Smooth muscle cell (in vitro differentiated cells): Measurements from ENCODE around the gene DYNLT4. TPM values are rescaled to one million over a fixed set of nuclear protein-coding genes. Genes with fewer than 3 reads are reported as not detected.
A peak's percentile ranks its signal among the peaks of the same experiment; 100 is the strongest.

ENCODE experiments used
- DNase-seq: peaks from one replicate; lab custom pipeline; 2025; ENCODE audit not compliant: unreplicated experiment; lab: John Stamatoyannopoulos, UW
- H2AFZ ChIP-seq: fragments of 200-600 bp; sonication (generic); 2 replicates; pipeline ENCODE4 v1.6.0; 2016; ENCODE audit warnings: antibody characterized with exemption, low read depth, mild to moderate bottlenecking
- H3F3A ChIP-seq: fragments of 200-600 bp; sonication (generic); 2 replicates; pipeline ENCODE4 v1.6.0; 2017; ENCODE audit warnings: antibody characterized with exemption, low read depth
- H3K27ac ChIP-seq: fragments of 200-600 bp; sonication (generic); 2 replicates; pipeline ENCODE4 v1.5.1; 2016; ENCODE audit warnings: low read depth, mild to moderate bottlenecking
- H3K27me3 ChIP-seq: fragments of 200-600 bp; sonication (generic); 2 replicates; pipeline ENCODE4 v1.6.1; 2016; ENCODE audit warnings: low read depth, mild to moderate bottlenecking
- H3K36me3 ChIP-seq: fragments of 200-600 bp; sonication (generic); 2 replicates; pipeline ENCODE4 v1.5.1; 2016; ENCODE audit warnings: low read depth
- H3K4me1 ChIP-seq: fragments of 200-600 bp; sonication (generic); 2 replicates; pipeline ENCODE4 v1.5.1; 2016; ENCODE audit warnings: low read depth
- H3K4me2 ChIP-seq: fragments of 200-600 bp; sonication (generic); 2 replicates; pipeline ENCODE4 v1.6.0; 2016; ENCODE audit warnings: mild to moderate bottlenecking
- H3K4me3 ChIP-seq: fragments of 200-600 bp; sonication (generic); 2 replicates; pipeline ENCODE4 v1.5.1; 2016; ENCODE audit warnings: mild to moderate bottlenecking
- H3K79me2 ChIP-seq: fragments of 200-600 bp; sonication (generic); 2 replicates; pipeline ENCODE4 v1.6.0; 2016; ENCODE audit warnings: low read depth, mild to moderate bottlenecking
- H3K9ac ChIP-seq: fragments of 200-600 bp; sonication (generic); 2 replicates; pipeline ENCODE4 v1.6.0; 2016; ENCODE audit warnings: low read depth
- H3K9me3 ChIP-seq: fragments of 200-600 bp; sonication (generic); replicated peaks from 2 replicates; pipeline ENCODE4 v1.5.1; 2016; ENCODE audit warnings: low read depth
- H4K20me1 ChIP-seq: fragments of 200-600 bp; sonication (generic); 2 replicates; pipeline ENCODE4 v1.6.0; 2016; ENCODE audit warnings: low read depth
- WGBS: methylation state at CpG from one replicate; pipeline ENCODE4 v1.1.7; 2016; ENCODE audit warnings: low lambda C conversion rate; 5-methylcytosine and 5-hydroxymethylcytosine counted together
- polyA plus RNA-seq: library from polyadenylated mRNA; unstranded; fragments of >200 nt; fragmentation: Nextera tagmentation; extraction: Ambion mirVana; gene quantifications from 2 replicates; pipeline ENCODE4 v1.2.1, GENCODE V29; 2016
- total RNA-seq: library from RNA; depleted of rRNA; stranded (reverse); fragments of >200 nt; gene quantifications from 2 replicates; pipeline ENCODE4 v1.2.3, GENCODE V29; 2014
- TF ChIP-seq, protein P1 (sequence below): fragments of 200-600 bp; sonication (generic); IDR thresholded peaks from 2 replicates; pipeline ENCODE4 v1.5.1; 2017; ENCODE audit warnings: borderline replicate concordance, mild to moderate bottlenecking, antibody characterized with exemption; ENCODE audit not compliant: insufficient read depth, poor library complexity, severe bottlenecking

Gene DYNLT4
- 1.1 and 2.0 TPM in 2 replicates for total RNA-seq
- polyA plus RNA-seq: 1.6 and 5.8 TPM in 2 replicates

DNA sequence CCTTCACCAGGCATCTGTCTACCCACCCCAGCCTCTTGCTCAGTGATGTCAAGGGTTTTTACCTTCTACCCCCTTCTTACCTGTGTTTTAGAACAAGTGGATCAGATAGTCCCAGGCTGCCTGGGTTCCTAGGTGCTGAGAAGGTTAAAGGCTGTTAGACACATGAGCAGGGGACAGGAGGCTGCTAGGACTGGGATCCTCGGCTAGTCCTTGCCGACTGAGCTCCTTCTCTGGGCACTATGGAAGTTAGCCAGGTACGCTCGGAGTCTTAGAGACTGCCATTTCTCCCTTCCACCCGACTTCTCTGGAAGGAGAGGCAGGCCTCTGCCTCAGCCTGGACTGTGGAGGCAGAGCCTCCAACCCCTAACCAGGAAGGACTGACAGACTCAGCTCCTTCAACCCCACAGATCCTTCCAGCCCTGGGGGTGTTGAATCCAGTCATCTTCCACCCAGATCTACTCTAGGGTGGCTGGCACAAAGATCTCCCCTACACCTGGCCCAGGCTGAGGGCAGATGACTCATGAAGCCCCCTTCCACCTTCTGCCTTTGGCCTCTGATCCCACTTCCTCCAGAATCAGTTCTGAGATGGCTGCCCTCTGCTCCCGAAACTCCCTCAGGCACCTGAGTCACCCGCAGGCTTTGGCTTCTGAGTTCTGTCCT lies at the start of gene DYNLT4:
DYNLT4 (minus strand) TSS at position 648 of the 660 bp plus-strand sequence. CDS start 683 bp downstream, outside the sequence.
- Histone ChIP-seq H3K36me3 (no peaks in the 10 kb centered on the region), H3K27ac (peak within 1 kb of the TSS; percentile 100), H3K4me2 (peak within 1 kb of the TSS; percentile 91), H4K20me1 (peaks cover 22% of the 10 kb centered on the region), H3K4me3 (peak within 1 kb of the TSS; percentile 40), H3F3A (peaks cover 37% of the 10 kb centered on the region), H3K4me1 (peaks cover 54% of the 10 kb centered on the region), H3K9me3 (no peaks in the 10 kb centered on the region), H3K9ac (peak within 1 kb of the TSS; percentile 98), H3K27me3 (no peaks in the 10 kb centered on the region), H2AFZ (no peak within 1 kb of the TSS), H3K79me2 (peaks cover 40% of the 10 kb centered on the region)
- no peak for DNase-seq
- TF ChIP-seq, protein P1, sequence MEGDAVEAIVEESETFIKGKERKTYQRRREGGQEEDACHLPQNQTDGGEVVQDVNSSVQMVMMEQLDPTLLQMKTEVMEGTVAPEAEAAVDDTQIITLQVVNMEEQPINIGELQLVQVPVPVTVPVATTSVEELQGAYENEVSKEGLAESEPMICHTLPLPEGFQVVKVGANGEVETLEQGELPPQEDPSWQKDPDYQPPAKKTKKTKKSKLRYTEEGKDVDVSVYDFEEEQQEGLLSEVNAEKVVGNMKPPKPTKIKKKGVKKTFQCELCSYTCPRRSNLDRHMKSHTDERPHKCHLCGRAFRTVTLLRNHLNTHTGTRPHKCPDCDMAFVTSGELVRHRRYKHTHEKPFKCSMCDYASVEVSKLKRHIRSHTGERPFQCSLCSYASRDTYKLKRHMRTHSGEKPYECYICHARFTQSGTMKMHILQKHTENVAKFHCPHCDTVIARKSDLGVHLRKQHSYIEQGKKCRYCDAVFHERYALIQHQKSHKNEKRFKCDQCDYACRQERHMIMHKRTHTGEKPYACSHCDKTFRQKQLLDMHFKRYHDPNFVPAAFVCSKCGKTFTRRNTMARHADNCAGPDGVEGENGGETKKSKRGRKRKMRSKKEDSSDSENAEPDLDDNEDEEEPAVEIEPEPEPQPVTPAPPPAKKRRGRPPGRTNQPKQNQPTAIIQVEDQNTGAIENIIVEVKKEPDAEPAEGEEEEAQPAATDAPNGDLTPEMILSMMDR: no peak
- WGBS: 60% methylated on average over 7 of the region's 7 CpGs

GRCh38 chr1:44855742-44856141 lies 48.6 kb upstream of the DYNLT4 start:
- no peaks in the 10 kb centered on the region for H3K79me2 ChIP-seq
- H2AFZ ChIP-seq: no peak overlapping the region
- no peak overlapping the region for H3K27ac ChIP-seq
- H3K4me2 ChIP-seq: no peak overlapping the region
- TF ChIP-seq, protein P1: no peak
- no peaks in the 10 kb centered on the region for H4K20me1 ChIP-seq
- H3K9ac ChIP-seq: no peak overlapping the region
- 95% methylated on average over 7 of the region's 7 CpGs for WGBS
- H3K4me1 ChIP-seq: no peaks in the 10 kb centered on the region
- H3K9me3 ChIP-seq: no peaks in the 10 kb centered on the region
- H3F3A ChIP-seq: no peaks in the 10 kb centered on the region
- DNase-seq: no peak
- no peaks in the 10 kb centered on the region for H3K36me3 ChIP-seq
- no peak overlapping the region for H3K4me3 ChIP-seq
- no peaks in the 10 kb centered on the region for H3K27me3 ChIP-seq

- no peak overlapping the region for H3K4me2 ChIP-seq
- no peak overlapping the region for H3K27ac ChIP-seq
- no peaks in the 10 kb centered on the region for H3K79me2 ChIP-seq
- no peak overlapping the region for H2AFZ ChIP-seq
- no peaks in the 10 kb centered on the region for H4K20me1 ChIP-seq
- TF ChIP-seq, protein P1: no peak
- no peaks in the 10 kb centered on the region for H3F3A ChIP-seq
- 100% methylated on average over 1 of the region's 1 CpG for WGBS
- no peak overlapping the region for H3K9ac ChIP-seq
- no peak for DNase-seq
- no peaks in the 10 kb centered on the region for H3K27me3 ChIP-seq
- H3K9me3 ChIP-seq: no peaks in the 10 kb centered on the region
- no peak overlapping the region for H3K4me3 ChIP-seq
- no peaks in the 10 kb centered on the region for H3K36me3 ChIP-seq
- H3K4me1 ChIP-seq: no peaks in the 10 kb centered on the region
Observed at GRCh38 chr1:44854970-44855369, 47.8 kb upstream of the DYNLT4 start.

- H3K9me3 ChIP-seq: no peaks in the 10 kb centered on the region
- no peaks in the 10 kb centered on the region for H4K20me1 ChIP-seq
- no peaks in the 10 kb centered on the region for H3K4me1 ChIP-seq
- 97% methylated on average over 6 of the region's 6 CpGs for WGBS
- H3F3A ChIP-seq: no peaks in the 10 kb centered on the region
- H2AFZ ChIP-seq: no peak overlapping the region
- H3K4me2 ChIP-seq: no peak overlapping the region
- DNase-seq: no peak
- H3K27me3 ChIP-seq: no peaks in the 10 kb centered on the region
- no peak overlapping the region for H3K9ac ChIP-seq
- no peaks in the 10 kb centered on the region for H3K36me3 ChIP-seq
- no peaks in the 10 kb centered on the region for H3K79me2 ChIP-seq
- TF ChIP-seq, protein P1: no peak
- no peak overlapping the region for H3K4me3 ChIP-seq
- no peak overlapping the region for H3K27ac ChIP-seq
Observed at GRCh38 chr1:44853201-44853600, 46.0 kb upstream of the DYNLT4 start.
